Right atrium auricular region (tissue), 2 donors: ENCODE data around the gene AHNAK2. TPM values are rescaled to one million over a fixed set of nuclear protein-coding genes. Genes with fewer than 3 reads are reported as not detected.
A peak's percentile ranks its signal among the peaks of the same experiment; 100 is the strongest.

Experiments used
- DNase-seq: peaks from one replicate; pipeline ENCODE4 v3.0.0-alpha.2; 2019; ENCODE audit warnings: low spot score
- H3K27ac ChIP-seq, 2 donors: fragments of 200-600 bp; sonication (generic); 1 replicate in 1 of 2; 2 replicates in 1 of 2; pipeline ENCODE4 v1.5.1; 2016 to 2019
- H3K27me3 ChIP-seq, 2 donors: fragments of 200-600 bp; sonication (generic); one replicate each; pipeline versions ENCODE4 v1.5.1 to v1.6.0; 2017 to 2019
- H3K36me3 ChIP-seq: fragments of 200-600 bp; sonication (generic); one replicate; pipeline ENCODE4 v1.5.1; 2016
- H3K4me1 ChIP-seq, 2 donors: fragments of 200-600 bp; sonication (generic); one replicate each; pipeline versions ENCODE4 v1.5.1 to v1.6.0; 2017 to 2019
- H3K4me3 ChIP-seq, 2 donors: fragments of 200-600 bp; sonication (generic); 1 replicate in 1 of 2; 2 replicates in 1 of 2; pipeline ENCODE4 v1.5.1; 2017 to 2019; ENCODE audit warnings: mild to moderate bottlenecking in 1 of 2, moderate library complexity in 1 of 2
- H3K9me3 ChIP-seq, 2 donors: fragments of 200-600 bp; sonication (generic); one replicate each; pipeline ENCODE4 v1.5.1; 2019
- total RNA-seq, 2 donors: library from RNA; depleted of rRNA; stranded (reverse); fragments of >200 nt; gene quantifications; one replicate each; pipeline ENCODE4 v1.1.0, GENCODE V29; 2016
- TF ChIP-seq, protein P1 (sequence below), 2 donors: fragments of 200-600 bp; sonication (generic); IDR thresholded peaks; one replicate each; pipeline ENCODE4 v1.5.1; 2019; ENCODE audit warnings: antibody characterized with exemption in 2 of 2

AHNAK2 gene
- total RNA-seq, 2 donors from 2014 or later, result 5.7 to 11.8 TPM

DNA sequence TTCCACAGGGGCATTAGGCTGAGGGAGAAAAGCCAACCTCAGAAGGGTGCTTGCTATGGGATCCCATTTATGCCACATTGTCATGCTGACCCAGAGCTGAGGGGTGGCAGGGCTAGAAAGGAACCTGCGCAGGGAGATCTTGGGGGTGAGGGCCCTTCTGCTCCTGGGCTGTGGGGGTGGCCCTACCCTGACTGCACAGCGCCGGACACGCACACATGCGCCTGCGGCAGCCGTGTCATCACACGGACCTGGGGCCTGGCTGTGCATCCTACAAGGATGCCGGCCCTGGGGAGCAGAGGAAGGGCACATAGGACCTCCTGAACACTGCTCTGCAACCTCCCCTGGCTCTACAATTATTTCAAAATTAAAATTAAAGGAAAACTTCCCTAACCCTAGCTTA, 35.9 kb upstream of the AHNAK2 start:
- DNase-seq, result no peak
- Histone ChIP-seq H3K27me3 (no peaks in the 10 kb centered on the region), H3K27ac (no peak overlapping the region), H3K36me3 (no peaks in the 10 kb centered on the region), H3K9me3 (no peaks in the 10 kb centered on the region), H3K4me3 (no peak overlapping the region), H3K4me1 (peaks cover 0 to 14% of the 10 kb centered on the region in 2 donors)
- TF ChIP-seq, protein P1, sequence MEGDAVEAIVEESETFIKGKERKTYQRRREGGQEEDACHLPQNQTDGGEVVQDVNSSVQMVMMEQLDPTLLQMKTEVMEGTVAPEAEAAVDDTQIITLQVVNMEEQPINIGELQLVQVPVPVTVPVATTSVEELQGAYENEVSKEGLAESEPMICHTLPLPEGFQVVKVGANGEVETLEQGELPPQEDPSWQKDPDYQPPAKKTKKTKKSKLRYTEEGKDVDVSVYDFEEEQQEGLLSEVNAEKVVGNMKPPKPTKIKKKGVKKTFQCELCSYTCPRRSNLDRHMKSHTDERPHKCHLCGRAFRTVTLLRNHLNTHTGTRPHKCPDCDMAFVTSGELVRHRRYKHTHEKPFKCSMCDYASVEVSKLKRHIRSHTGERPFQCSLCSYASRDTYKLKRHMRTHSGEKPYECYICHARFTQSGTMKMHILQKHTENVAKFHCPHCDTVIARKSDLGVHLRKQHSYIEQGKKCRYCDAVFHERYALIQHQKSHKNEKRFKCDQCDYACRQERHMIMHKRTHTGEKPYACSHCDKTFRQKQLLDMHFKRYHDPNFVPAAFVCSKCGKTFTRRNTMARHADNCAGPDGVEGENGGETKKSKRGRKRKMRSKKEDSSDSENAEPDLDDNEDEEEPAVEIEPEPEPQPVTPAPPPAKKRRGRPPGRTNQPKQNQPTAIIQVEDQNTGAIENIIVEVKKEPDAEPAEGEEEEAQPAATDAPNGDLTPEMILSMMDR (IDR thresholded peaks at IDR 0.05), result no peak

DNA sequence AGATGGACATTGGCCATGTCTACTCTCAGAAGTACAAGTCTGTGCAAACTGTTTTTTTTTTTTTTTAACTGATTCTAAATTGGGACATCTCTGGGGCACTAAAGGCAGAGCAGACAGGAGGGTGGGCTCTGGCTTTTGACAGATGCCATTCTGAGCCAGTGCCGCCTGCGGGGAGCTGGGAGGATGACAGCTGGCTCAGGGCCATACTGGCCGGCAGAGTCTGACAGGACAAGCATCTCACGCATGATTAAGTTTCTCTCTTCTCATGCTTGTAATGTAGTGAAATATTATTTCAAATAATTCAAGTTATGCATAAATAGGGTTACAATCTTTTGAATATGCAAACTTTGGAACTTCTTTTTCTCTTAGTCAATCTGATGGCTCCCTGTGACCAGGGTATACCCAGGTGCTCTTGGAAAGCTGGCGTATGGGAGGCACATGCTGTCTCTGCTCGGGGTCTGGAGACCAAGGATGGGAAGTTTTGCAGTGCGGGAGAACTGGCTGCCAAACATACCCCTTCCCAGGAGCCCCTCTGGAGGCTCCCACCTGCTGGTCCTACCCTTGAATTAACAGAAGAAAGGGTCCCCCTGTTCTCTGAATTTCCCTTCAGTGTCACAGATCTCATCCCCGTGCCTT, 35.1 kb upstream of the AHNAK2 start:
- Histone ChIP-seq H3K4me1 (peaks cover 0 to 12% of the 10 kb centered on the region in 2 donors), H3K27ac (no peak overlapping the region), H3K36me3 (no peaks in the 10 kb centered on the region), H3K4me3 (no peak overlapping the region), H3K9me3 (no peaks in the 10 kb centered on the region), H3K27me3 (no peaks in the 10 kb centered on the region)
- DNase-seq, result no peak
- TF ChIP-seq, protein P1 (IDR thresholded peaks at IDR 0.05), result peak in 1 of 2 donors; percentile 17

DNA sequence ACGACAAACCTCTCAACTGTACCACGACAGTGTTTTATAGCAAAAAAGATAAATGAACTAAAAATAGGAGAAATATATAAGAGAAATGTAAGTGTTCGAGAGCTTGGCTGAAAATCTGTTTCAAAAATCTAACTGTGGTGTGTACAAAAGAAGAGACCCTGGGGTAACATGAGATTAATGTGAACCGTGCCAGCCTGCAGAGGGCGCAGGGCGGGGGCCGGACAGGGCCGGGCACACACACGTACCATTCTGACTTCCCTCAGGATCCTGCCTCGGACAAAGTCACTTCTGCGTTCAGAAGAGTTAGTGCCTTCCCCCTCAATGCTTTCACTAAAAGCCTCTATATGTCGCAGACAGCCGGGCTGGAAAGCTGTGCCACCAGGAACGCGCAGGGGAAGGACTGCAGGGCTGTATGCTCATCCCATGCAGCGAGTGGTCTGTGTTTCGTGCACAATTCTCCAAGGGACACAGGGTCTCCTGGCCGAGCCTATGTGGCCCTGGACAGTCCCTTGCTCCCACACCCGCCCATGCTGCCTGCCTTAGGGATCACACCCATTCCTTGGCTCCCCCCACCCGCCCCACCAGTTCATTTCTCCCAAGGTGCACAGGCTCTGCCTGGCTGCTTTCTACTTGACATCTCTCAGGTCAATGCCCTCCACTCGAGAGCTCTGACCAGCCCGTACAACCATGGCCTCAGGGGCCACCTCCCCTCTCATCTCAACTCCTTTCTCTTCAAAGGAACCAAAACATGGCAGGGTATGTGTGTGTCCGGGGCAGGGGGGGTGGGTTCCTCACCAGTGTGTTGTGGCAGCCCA, 34.2 kb upstream of the AHNAK2 start:
- H3K27ac ChIP-seq, result no peak overlapping the region
- no peaks in the 10 kb centered on the region for H3K9me3 ChIP-seq
- no peak for DNase-seq
- TF ChIP-seq, protein P1 (IDR thresholded peaks at IDR 0.05), result peak in 1 of 2 donors; percentile 29
- H3K27me3 ChIP-seq, result no peaks in the 10 kb centered on the region
- H3K4me1 ChIP-seq, result peaks cover 0 to 12% of the 10 kb centered on the region in 2 donors
- peaks cover 5% of the 10 kb centered on the region for H3K36me3 ChIP-seq
- H3K4me3 ChIP-seq, result no peak overlapping the region

DNA sequence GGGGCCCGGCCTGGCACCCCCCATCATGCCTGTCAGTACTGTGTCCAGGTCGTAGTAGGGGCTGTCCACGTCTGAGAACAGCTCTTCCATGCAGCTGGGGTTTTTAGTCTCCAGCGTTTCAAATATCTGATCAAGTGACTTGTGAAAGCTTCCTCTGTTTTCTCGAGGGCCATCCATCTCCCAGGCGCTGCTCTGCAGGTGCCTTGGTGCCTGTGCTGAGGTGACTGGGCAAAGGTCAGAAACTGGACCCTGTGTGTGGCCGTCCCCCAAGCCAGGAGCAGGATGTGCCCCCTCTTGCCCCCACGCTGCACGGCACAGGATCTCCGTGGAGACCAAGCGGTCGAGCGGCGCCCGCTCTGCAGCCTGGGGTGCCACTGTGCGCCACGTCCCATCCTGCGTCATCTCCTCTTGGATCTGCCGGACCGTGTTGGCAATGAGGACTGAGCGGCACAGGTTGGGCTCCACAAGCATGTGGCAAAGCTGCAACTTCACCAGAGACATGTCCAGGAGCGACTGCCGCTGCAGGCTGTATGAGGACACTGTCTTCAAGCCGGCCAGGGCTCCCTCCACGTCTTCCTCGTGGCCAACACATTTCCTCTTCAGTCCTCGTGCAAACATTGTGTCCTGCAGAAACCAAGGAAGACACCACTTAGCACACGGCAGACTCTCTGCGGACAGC, 33.3 kb upstream of the AHNAK2 start:
- Histone ChIP-seq H3K9me3 (no peaks in the 10 kb centered on the region), H3K4me3 (no peak overlapping the region), H3K4me1 (peaks cover 0 to 12% of the 10 kb centered on the region in 2 donors), H3K27me3 (no peaks in the 10 kb centered on the region), H3K36me3 (peaks cover 5% of the 10 kb centered on the region), H3K27ac (no peak overlapping the region)
- DNase-seq, result no peak
- TF ChIP-seq, protein P1 (IDR thresholded peaks at IDR 0.05), result no peak

DNA sequence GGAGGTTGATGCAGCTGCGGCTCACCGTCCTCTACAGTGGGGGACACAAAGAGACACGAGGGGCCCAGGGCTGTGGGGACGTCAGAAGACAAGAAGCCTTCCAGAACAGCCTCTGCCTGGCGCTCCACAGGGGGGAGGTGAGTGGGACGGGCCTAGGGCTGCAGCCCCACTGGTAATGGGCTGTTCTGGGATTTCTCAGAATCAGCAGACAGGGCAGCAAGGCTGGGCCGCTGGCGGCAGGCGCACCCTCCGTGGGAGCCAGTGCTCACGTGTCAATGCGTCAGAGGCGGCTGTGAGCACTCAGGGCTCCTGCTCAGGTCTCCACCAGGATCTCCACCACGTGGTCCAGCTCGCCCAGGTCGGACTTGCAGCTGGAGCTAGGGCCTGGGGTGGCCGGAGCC, 32.7 kb upstream of the AHNAK2 start:
- DNase-seq, result no peak
- TF ChIP-seq, protein P1 (IDR thresholded peaks at IDR 0.05), result no peak
- Histone ChIP-seq H3K27me3 (no peaks in the 10 kb centered on the region), H3K36me3 (peaks cover 5% of the 10 kb centered on the region), H3K9me3 (no peaks in the 10 kb centered on the region), H3K27ac (no peak overlapping the region), H3K4me3 (no peak overlapping the region), H3K4me1 (peaks cover 0 to 12% of the 10 kb centered on the region in 2 donors)
